GM23248 (cell line): ENCODE measurements around the gene KDM4D. TPM values are rescaled to one million over a fixed set of nuclear protein-coding genes. Genes with fewer than 3 reads are reported as not detected.

Experiments used
- DNase-seq: peaks from one replicate; pipeline ENCODE4 v3.0.0-alpha.2; 2015
- H2AFZ ChIP-seq: fragments of 200-600 bp; sonication (generic); 2 replicates; pipeline ENCODE4 v1.6.1; 2016; ENCODE audit warnings: antibody characterized with exemption
- H3F3A ChIP-seq: fragments of 200-600 bp; sonication (generic); 2 replicates; pipeline ENCODE4 v1.6.1; 2016; ENCODE audit warnings: mild to moderate bottlenecking, antibody characterized with exemption, mixed run types; ENCODE audit not compliant: insufficient read depth
- H3K27ac ChIP-seq: fragments of 200-600 bp; sonication (generic); 2 replicates; pipeline ENCODE4 v1.5.1; 2016; ENCODE audit warnings: mild to moderate bottlenecking
- H3K27me3 ChIP-seq: fragments of 200-600 bp; sonication (generic); replicated peaks from 2 replicates; pipeline ENCODE4 v1.6.1; 2016; ENCODE audit warnings: mild to moderate bottlenecking; ENCODE audit not compliant: insufficient read depth
- H3K36me3 ChIP-seq: fragments of 200-600 bp; sonication (generic); 2 replicates; pipeline ENCODE4 v1.6.1; 2016; ENCODE audit warnings: low read depth, mild to moderate bottlenecking
- H3K4me1 ChIP-seq: fragments of 200-600 bp; sonication (generic); 2 replicates; pipeline ENCODE4 v1.6.1; 2016; ENCODE audit warnings: mild to moderate bottlenecking; ENCODE audit not compliant: insufficient read depth
- H3K4me2 ChIP-seq: fragments of 200-600 bp; sonication (generic); one replicate; pipeline ENCODE4 v1.6.1; 2016; ENCODE audit warnings: mild to moderate bottlenecking; ENCODE audit not compliant: unreplicated experiment
- H3K4me3 ChIP-seq: fragments of 200-600 bp; sonication (generic); 2 replicates; pipeline ENCODE4 v1.5.1; 2016; ENCODE audit warnings: mild to moderate bottlenecking
- H3K79me2 ChIP-seq: fragments of 200-600 bp; sonication (generic); 2 replicates; pipeline ENCODE4 v1.6.1; 2016; ENCODE audit warnings: mild to moderate bottlenecking; ENCODE audit not compliant: insufficient read depth
- H3K9ac ChIP-seq: fragments of 200-600 bp; sonication (generic); 2 replicates; pipeline ENCODE4 v1.6.1; 2016; ENCODE audit warnings: mild to moderate bottlenecking
- H3K9me2 ChIP-seq: fragments of 200-600 bp; sonication (generic); 2 replicates; pipeline ENCODE4 v1.6.1; 2016; ENCODE audit warnings: mixed run types, mild to moderate bottlenecking, moderate library complexity; ENCODE audit not compliant: insufficient read depth
- H3K9me3 ChIP-seq: fragments of 200-600 bp; sonication (generic); one replicate; pipeline ENCODE4 v1.6.1; 2017; ENCODE audit warnings: low read depth
- H4K20me1 ChIP-seq: fragments of 200-600 bp; sonication (generic); 2 replicates; pipeline ENCODE4 v1.6.0; 2016; ENCODE audit not compliant: insufficient read depth
- EZH2 ChIP-seq: fragments of 200-600 bp; sonication (generic); IDR thresholded peaks from 2 replicates; pipeline ENCODE4 v1.6.1; 2018; ENCODE audit warnings: antibody characterized with exemption, mild to moderate bottlenecking; ENCODE audit not compliant: insufficient read depth, poor library complexity, severe bottlenecking
- EZH2phosphoT487 ChIP-seq: fragments of 200-600 bp; sonication (generic); IDR thresholded peaks from 2 replicates; pipeline ENCODE4 v1.6.1; 2018; ENCODE audit warnings: antibody characterized with exemption, moderate library complexity, mild to moderate bottlenecking, low read depth; ENCODE audit not compliant: insufficient read depth
- WGBS, 2 experiments: methylation state at CpG; one replicate each; pipeline ENCODE4 v1.1.6; 2015 to 2017; ENCODE audit warnings: low lambda C conversion rate in 2 of 2, low coverage in 1 of 2; ENCODE audit errors: missing lambda C conversion rate in 2 of 2; 5-methylcytosine and 5-hydroxymethylcytosine counted together
- in situ Hi-C: fragments of 300-500 bp; cut with MboI; formaldehyde crosslinking; loops from 2 replicates; pipeline ENCODE4 v1.15.0; 2020
- polyA plus RNA-seq: library from polyadenylated mRNA; unstranded; fragments of >200 nt; fragmentation: Nextera tagmentation; extraction: Ambion mirVana; gene quantifications from 2 replicates; pipeline ENCODE4 v1.2.1, GENCODE V29; 2016
- total RNA-seq: library from RNA; depleted of rRNA; stranded (reverse); fragments of >200 nt; shearing (Covaris generic); gene quantifications from 2 replicates; pipeline ENCODE4 v1.2.3, GENCODE V29; 2014

KDM4D gene
- total and polyA plus RNA-seq, 2 experiments from 2014 or later, result 0.43 to 0.45 TPM

DNA sequence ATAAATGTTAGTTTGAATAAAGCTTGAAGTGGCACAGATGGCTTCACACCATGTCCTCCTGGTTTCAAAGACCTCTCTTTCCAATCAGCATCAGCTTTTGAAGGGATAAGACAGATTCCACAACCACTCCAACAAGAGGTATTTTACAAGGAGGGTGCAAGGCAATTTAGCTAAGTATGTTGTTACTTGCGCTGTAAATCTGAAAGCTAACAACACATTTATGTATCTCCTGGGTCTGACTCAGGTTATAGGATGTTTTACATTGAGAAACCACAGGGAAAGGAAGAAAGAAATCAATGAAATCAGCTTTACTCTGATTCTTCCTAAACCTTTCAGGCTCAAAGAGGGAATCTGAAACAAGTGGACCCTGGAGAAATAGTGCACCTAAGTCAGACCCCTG is 12.3 kb upstream of the KDM4D start:
- Histone ChIP-seq H3K27me3 (no peaks in the 10 kb centered on the region), H4K20me1 (no peaks in the 10 kb centered on the region), H3F3A (peaks cover 39% of the 10 kb centered on the region), H3K9me3 (no peaks in the 10 kb centered on the region), H2AFZ (no peak overlapping the region), H3K27ac (no peak overlapping the region), H3K4me1 (peaks cover 10% of the 10 kb centered on the region; the same call in 1 of the 2 replicates), H3K4me2 (no peak overlapping the region), H3K9me2 (no peaks in the 10 kb centered on the region), H3K79me2 (no peaks in the 10 kb centered on the region), H3K4me3 (no peak overlapping the region), H3K36me3 (peaks cover 50% of the 10 kb centered on the region), H3K9ac (no peak overlapping the region)
- 100% methylated on average over 1 of the region's 1 CpG for WGBS, 2 experiments
- TF ChIP-seq EZH2 (no peak), EZH2phosphoT487 (no peak)
- in situ Hi-C loops, result no loop called here
- DNase-seq, result no peak

GRCh38 chr11:94964934-94965333 is 8.6 kb upstream of the KDM4D start:
- H3K9me2 ChIP-seq, result no peaks in the 10 kb centered on the region
- DNase-seq, result no peak
- no peaks in the 10 kb centered on the region for H4K20me1 ChIP-seq
- H3K9me3 ChIP-seq, result no peaks in the 10 kb centered on the region
- no peak overlapping the region for H3K4me3 ChIP-seq
- peaks cover 32% of the 10 kb centered on the region for H3F3A ChIP-seq
- no peak overlapping the region for H3K27ac ChIP-seq
- H3K9ac ChIP-seq, result no peak overlapping the region
- WGBS, 2 experiments, result 88 to 89% methylated on average over 4 of the region's 4 CpGs
- H3K27me3 ChIP-seq, result no peaks in the 10 kb centered on the region
- no peak overlapping the region for H2AFZ ChIP-seq
- peaks cover 17% of the 10 kb centered on the region for H3K79me2 ChIP-seq
- H3K4me1 ChIP-seq, result no peaks in the 10 kb centered on the region
- peaks cover 84% of the 10 kb centered on the region for H3K36me3 ChIP-seq
- in situ Hi-C loops, result no loop called here
- TF ChIP-seq EZH2phosphoT487, result no peak
- no peak for TF ChIP-seq EZH2
- H3K4me2 ChIP-seq, result no peak overlapping the region

GRCh38 chr11:94968334-94968958 is 5.1 kb upstream of the KDM4D start:
- no peak for TF ChIP-seq EZH2phosphoT487
- no peak for TF ChIP-seq EZH2
- no peaks in the 10 kb centered on the region for H4K20me1 ChIP-seq
- H3K9me2 ChIP-seq, result no peaks in the 10 kb centered on the region
- peak; percentile 79 for DNase-seq
- H3K79me2 ChIP-seq, result peaks cover 52% of the 10 kb centered on the region
- H3K9ac ChIP-seq, result no peak overlapping the region
- H3K27ac ChIP-seq, result no peak overlapping the region
- H3K36me3 ChIP-seq, result peaks cover 83% of the 10 kb centered on the region
- no peaks in the 10 kb centered on the region for H3K9me3 ChIP-seq
- no peak overlapping the region for H3K4me2 ChIP-seq
- no peaks in the 10 kb centered on the region for H3K27me3 ChIP-seq
- H3F3A ChIP-seq, result peaks cover 34% of the 10 kb centered on the region
- 93 to 100% methylated on average over 1 of the region's 1 CpG for WGBS, 2 experiments
- H2AFZ ChIP-seq, result no peak overlapping the region
- H3K4me3 ChIP-seq, result no peak overlapping the region
- H3K4me1 ChIP-seq, result peaks cover 7% of the 10 kb centered on the region
- in situ Hi-C loops, result no loop called here

DNA sequence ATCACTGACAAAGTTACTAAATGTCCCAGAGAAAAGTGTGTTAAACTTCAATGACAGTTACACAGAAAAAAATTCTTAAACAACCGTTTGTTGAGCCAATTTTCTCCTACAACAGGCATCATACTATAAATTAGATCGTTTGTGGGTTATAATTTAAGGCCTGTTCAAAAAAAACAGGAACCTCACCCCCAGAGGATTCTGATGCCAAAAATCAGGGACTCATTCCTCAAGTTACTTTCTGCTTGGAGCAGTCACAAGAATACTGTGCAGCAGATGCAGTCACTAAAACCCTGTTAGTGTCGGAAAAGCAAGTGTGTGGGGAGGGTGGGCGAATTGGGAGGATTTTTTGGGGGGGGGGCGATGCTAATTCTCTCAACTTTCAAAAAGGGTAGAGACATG is 810 bp upstream of the KDM4D start:
- DNase-seq, result peak; percentile 26

More for the DNA sequence above, 810 bp upstream of the KDM4D start:
- Histone ChIP-seq H3K27me3 (no peaks in the 10 kb centered on the region), H3K4me3 (peak overlapping the region; percentile 94), H2AFZ (peak overlapping the region; percentile 99), H3K9me3 (no peaks in the 10 kb centered on the region), H3K27ac (0 out of 2 replicates have a peak overlapping the region, but pooled peaks have one; percentile 72), H3K4me2 (peak overlapping the region; percentile 98), H3K79me2 (peaks cover 41% of the 10 kb centered on the region), H3K9me2 (no peaks in the 10 kb centered on the region), H3F3A (peaks cover 34% of the 10 kb centered on the region), H3K4me1 (peaks cover 7% of the 10 kb centered on the region), H4K20me1 (no peaks in the 10 kb centered on the region), H3K36me3 (peaks cover 41% of the 10 kb centered on the region), H3K9ac (peak overlapping the region; percentile 93)
- no peak for TF ChIP-seq EZH2phosphoT487
- TF ChIP-seq EZH2, result no peak
- WGBS, 2 experiments, result 1 to 3% methylated on average over 4 to 5 of the region's 5 CpGs
- in situ Hi-C loops, result loop anchor here (5.0 kb wide), 1 partner anchor 345 kb away; no protein-coding TSS in a partner anchor
